HepG2 (cell line): ENCODE data around the gene GON4L. TPM values are rescaled to one million over a fixed set of nuclear protein-coding genes. Genes with fewer than 3 reads are reported as not detected.

Experiments used
- ARHGAP35 ChIP-seq: sonication (generic); formaldehyde crosslinking; IDR thresholded peaks from 2 replicates; pipeline ENCODE4 v1.9.0; 2022; ENCODE audit warnings: mild to moderate bottlenecking, inconsistent platforms, moderate library complexity, missing genetic modification reagents, borderline replicate concordance
- BORCS8-MEF2B ChIP-seq: sonication (generic); formaldehyde crosslinking; IDR thresholded peaks from 2 replicates; pipeline ENCODE4 v1.8.0; 2022; ENCODE audit warnings: mild to moderate bottlenecking, missing genetic modification reagents
- DR1 ChIP-seq: sonication (generic); formaldehyde crosslinking; IDR thresholded peaks from 2 replicates; pipeline ENCODE4 v1.8.0; 2021; ENCODE audit warnings: mild to moderate bottlenecking, missing genetic modification reagents, inconsistent platforms
- FOXP4 ChIP-seq: sonication (generic); formaldehyde crosslinking; IDR thresholded peaks from 2 replicates; pipeline ENCODE4 v1.4.0; 2020; ENCODE audit warnings: missing genetic modification reagents
- GATAD1 ChIP-seq: IDR thresholded peaks from 2 replicates; pipeline ENCODE4 v1.6.1; 2016; ENCODE audit warnings: missing genetic modification reagents, missing compliant biosample characterization
- HMGA1 ChIP-seq: sonication (generic); formaldehyde crosslinking; conservative IDR thresholded peaks from 2 replicates; pipeline ENCODE4 v1.4.0; 2020; ENCODE audit warnings: missing genetic modification reagents
- HNF4G ChIP-seq, 2 experiments: sonication (generic) in 1 of 2; formaldehyde crosslinking in 1 of 2; IDR thresholded peaks; 2 replicates each; pipeline versions ENCODE4 v1.4.0 to v1.6.1; 2011 to 2020; ENCODE audit warnings: borderline replicate concordance in 2 of 2, low read depth in 2 of 2, mild to moderate bottlenecking in 2 of 2, low read length in 1 of 2, missing genetic modification reagents in 1 of 2, moderate library complexity in 1 of 2
- MYC ChIP-seq: sonication (generic); formaldehyde crosslinking; IDR thresholded peaks from 2 replicates; pipeline ENCODE4 v1.9.0; 2021; ENCODE audit warnings: missing genetic modification reagents, borderline replicate concordance
- NFATC3 ChIP-seq: sonication (generic); formaldehyde crosslinking; IDR thresholded peaks from 2 replicates; pipeline ENCODE4 v1.5.1; 2020; ENCODE audit warnings: mild to moderate bottlenecking, missing genetic modification reagents
- TBL1XR1 ChIP-seq: fragments of 150-350 bp; IDR thresholded peaks from 2 replicates; pipeline ENCODE4 v1.6.1; 2014; ENCODE audit warnings: borderline replicate concordance, low read length; ENCODE audit not compliant: partially characterized antibody
- TMF1 ChIP-seq: sonication (generic); formaldehyde crosslinking; IDR thresholded peaks from 2 replicates; pipeline ENCODE4 v1.8.1; 2022; ENCODE audit warnings: low read depth, missing genetic modification reagents
- ZMYM3 ChIP-seq: sonication (generic); formaldehyde crosslinking; IDR thresholded peaks from 2 replicates; pipeline ENCODE4 v1.5.1; 2020; ENCODE audit warnings: mild to moderate bottlenecking, missing genetic modification reagents
- ZNF775 ChIP-seq: sonication (generic); formaldehyde crosslinking; IDR thresholded peaks from 2 replicates; pipeline ENCODE4 v1.4.0; 2020; ENCODE audit warnings: missing genetic modification reagents, mild to moderate bottlenecking, moderate library complexity, borderline replicate concordance
- polyA plus RNA-seq, 8 experiments: library from polyadenylated mRNA; depleted of rRNA in 3 of 8; stranded (reverse) in 7 of 8; unstranded in 1 of 8; fragments of >200 nt; fragmentation: Illumina TruSeq in 4 of 8; extraction: Trizol in 4 of 8; gene quantifications; 2 replicates each; pipeline versions ENCODE4 v1.2.1 to v1.2.3, GENCODE V29; 2011 to 2016; ENCODE audit warnings: low read depth in 4 of 8, missing spikeins in 1 of 8, mixed read lengths in 1 of 8; ENCODE audit not compliant: insufficient read depth in 1 of 8
- total RNA-seq, 5 experiments: library from RNA; depleted of rRNA; stranded (reverse); fragments of >200 nt; fragmentation: Illumina TruSeq; extraction: Trizol; gene quantifications; 2 replicates each; pipeline ENCODE4 v1.2.3, GENCODE V29; 2016; ENCODE audit warnings: low read depth in 1 of 5
- TF ChIP-seq, protein P1 (sequence below): sonication (generic); formaldehyde crosslinking; IDR thresholded peaks from 2 replicates; pipeline ENCODE4; 2020; ENCODE audit warnings: missing genetic modification reagents, mild to moderate bottlenecking, borderline replicate concordance
- TF ChIP-seq, protein P2 (sequence below): sonication (generic); formaldehyde crosslinking; IDR thresholded peaks from 2 replicates; pipeline ENCODE4 v1.4.0; 2020; ENCODE audit warnings: missing genetic modification reagents, mild to moderate bottlenecking, borderline replicate concordance
- TF ChIP-seq, protein P3 (sequence below): fragments of 450-650 bp; IDR thresholded peaks from 2 replicates; pipeline ENCODE4 v1.6.1; 2016
- TF ChIP-seq, protein P4 (sequence below): sonication (generic); formaldehyde crosslinking; IDR thresholded peaks from 2 replicates; pipeline ENCODE4 v1.5.0; 2020; ENCODE audit warnings: missing genetic modification reagents, mild to moderate bottlenecking, borderline replicate concordance

GON4L gene
- total and polyA plus RNA-seq, 2 of the 13 experiments (the other 11 are each of a cell fraction or from before 2014, with no cell fraction given) = 14.6 to 19.6 TPM

GRCh38 chr1:155856975-155857930 lies at the start of gene GON4L (continued):
- peak; percentile 43; the same call in 1 of the 2 replicates for TF ChIP-seq FOXP4 (CRISPR knock-in tag)
- TF ChIP-seq ARHGAP35 (CRISPR knock-in tag) = 0 out of 2 replicates have a peak, but pooled peaks have one; percentile 57
- TF ChIP-seq HMGA1 (CRISPR knock-in tag) = no peak
- peak; percentile 93 for TF ChIP-seq GATAD1 (CRISPR knock-in tag)
- TF ChIP-seq, protein P1, sequence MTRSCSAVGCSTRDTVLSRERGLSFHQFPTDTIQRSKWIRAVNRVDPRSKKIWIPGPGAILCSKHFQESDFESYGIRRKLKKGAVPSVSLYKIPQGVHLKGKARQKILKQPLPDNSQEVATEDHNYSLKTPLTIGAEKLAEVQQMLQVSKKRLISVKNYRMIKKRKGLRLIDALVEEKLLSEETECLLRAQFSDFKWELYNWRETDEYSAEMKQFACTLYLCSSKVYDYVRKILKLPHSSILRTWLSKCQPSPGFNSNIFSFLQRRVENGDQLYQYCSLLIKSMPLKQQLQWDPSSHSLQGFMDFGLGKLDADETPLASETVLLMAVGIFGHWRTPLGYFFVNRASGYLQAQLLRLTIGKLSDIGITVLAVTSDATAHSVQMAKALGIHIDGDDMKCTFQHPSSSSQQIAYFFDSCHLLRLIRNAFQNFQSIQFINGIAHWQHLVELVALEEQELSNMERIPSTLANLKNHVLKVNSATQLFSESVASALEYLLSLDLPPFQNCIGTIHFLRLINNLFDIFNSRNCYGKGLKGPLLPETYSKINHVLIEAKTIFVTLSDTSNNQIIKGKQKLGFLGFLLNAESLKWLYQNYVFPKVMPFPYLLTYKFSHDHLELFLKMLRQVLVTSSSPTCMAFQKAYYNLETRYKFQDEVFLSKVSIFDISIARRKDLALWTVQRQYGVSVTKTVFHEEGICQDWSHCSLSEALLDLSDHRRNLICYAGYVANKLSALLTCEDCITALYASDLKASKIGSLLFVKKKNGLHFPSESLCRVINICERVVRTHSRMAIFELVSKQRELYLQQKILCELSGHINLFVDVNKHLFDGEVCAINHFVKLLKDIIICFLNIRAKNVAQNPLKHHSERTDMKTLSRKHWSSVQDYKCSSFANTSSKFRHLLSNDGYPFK (CRISPR knock-in tag) = 0 out of 2 replicates have a peak, but pooled peaks have one; percentile 45
- TF ChIP-seq ZMYM3 (CRISPR knock-in tag) = peak; percentile 97
- no peak for TF ChIP-seq HNF4G (IDR thresholded peaks at IDR 0.05; ENCODE audit: borderline replicate concordance, low read depth, low read length)
- 0 out of 2 replicates have a peak, but pooled peaks have one; percentile 17 for TF ChIP-seq HNF4G (CRISPR knock-in tag; IDR thresholded peaks at IDR 0.05; ENCODE audit: borderline replicate concordance, low read depth)
- TF ChIP-seq BORCS8-MEF2B = no peak
- TF ChIP-seq TBL1XR1 = no peak
- TF ChIP-seq MYC (CRISPR knock-in tag) = peak; percentile 72
- TF ChIP-seq DR1 (CRISPR knock-in tag) = peak; percentile 53; the same call in 1 of the 2 replicates
- TF ChIP-seq NFATC3 (CRISPR knock-in tag) = 0 out of 2 replicates have a peak, but pooled peaks have one; percentile 20
- TF ChIP-seq ZNF775 (CRISPR knock-in tag) = no peak
- TF ChIP-seq, protein P2, sequence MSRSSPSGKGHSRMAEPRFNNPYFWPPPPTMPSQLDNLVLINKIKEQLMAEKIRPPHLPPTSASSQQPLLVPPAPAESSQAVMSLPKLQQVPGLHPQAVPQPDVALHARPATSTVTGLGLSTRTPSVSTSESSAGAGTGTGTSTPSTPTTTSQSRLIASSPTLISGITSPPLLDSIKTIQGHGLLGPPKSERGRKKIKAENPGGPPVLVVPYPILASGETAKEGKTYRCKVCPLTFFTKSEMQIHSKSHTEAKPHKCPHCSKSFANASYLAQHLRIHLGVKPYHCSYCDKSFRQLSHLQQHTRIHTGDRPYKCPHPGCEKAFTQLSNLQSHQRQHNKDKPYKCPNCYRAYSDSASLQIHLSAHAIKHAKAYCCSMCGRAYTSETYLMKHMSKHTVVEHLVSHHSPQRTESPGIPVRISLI = 0 out of 2 replicates have a peak, but pooled peaks have one; percentile 20
- no peak for TF ChIP-seq TMF1 (CRISPR knock-in tag)
- TF ChIP-seq, protein P3, sequence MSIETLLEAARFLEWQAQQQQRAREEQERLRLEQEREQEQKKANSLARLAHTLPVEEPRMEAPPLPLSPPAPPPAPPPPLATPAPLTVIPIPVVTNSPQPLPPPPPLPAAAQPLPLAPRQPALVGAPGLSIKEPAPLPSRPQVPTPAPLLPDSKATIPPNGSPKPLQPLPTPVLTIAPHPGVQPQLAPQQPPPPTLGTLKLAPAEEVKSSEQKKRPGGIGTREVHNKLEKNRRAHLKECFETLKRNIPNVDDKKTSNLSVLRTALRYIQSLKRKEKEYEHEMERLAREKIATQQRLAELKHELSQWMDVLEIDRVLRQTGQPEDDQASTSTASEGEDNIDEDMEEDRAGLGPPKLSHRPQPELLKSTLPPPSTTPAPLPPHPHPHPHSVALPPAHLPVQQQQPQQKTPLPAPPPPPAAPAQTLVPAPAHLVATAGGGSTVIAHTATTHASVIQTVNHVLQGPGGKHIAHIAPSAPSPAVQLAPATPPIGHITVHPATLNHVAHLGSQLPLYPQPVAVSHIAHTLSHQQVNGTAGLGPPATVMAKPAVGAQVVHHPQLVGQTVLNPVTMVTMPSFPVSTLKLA = peak; percentile 46; the same call in 1 of the 2 replicates
- TF ChIP-seq, protein P4, sequence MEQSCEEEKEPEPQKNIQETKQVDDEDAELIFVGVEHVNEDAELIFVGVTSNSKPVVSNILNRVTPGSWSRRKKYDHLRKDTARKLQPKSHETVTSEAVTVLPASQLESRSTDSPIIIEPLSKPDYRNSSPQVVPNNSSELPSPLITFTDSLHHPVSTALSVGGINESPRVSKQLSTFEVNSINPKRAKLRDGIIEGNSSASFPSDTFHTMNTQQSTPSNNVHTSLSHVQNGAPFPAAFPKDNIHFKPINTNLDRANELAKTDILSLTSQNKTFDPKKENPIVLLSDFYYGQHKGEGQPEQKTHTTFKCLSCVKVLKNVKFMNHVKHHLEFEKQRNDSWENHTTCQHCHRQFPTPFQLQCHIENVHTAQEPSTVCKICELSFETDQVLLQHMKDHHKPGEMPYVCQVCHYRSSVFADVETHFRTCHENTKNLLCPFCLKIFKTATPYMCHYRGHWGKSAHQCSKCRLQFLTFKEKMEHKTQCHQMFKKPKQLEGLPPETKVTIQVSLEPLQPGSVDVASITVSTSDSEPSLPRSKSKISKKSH (CRISPR knock-in tag) = no peak
